ENCODE results near the gene TTF2. TPM values are rescaled to one million over a fixed set of nuclear protein-coding genes. Genes with fewer than 3 reads are reported as not detected.
A peak's percentile ranks its signal among the peaks of the same experiment; 100 is the strongest.

Gene TTF2
- total and polyA plus RNA-seq, 7 donors: 3.6 to 19.3 (median 8.6) TPM

GRCh38 chr1:117087686-117088085, 27.6 kb downstream of the TTF2 start:
- DNase-seq: no peak
- no peaks in the 10 kb centered on the region for H3K27me3 ChIP-seq
- H3K9me3 ChIP-seq: no peaks in the 10 kb centered on the region
- H3K36me3 ChIP-seq: peaks cover 0 to 16% (median under 1%) of the 10 kb centered on the region in 4 donors
- WGBS, 2 donors: 97% methylated on average over 6 of the region's 6 CpGs
- no peak overlapping the region for H3K4me3 ChIP-seq
- no peak overlapping the region for H3K27ac ChIP-seq
- TF ChIP-seq POLR2AphosphoS5 (IDR thresholded peaks at IDR 0.05): no peak
- no peak for TF ChIP-seq EP300 (IDR thresholded peaks at IDR 0.05)
- TF ChIP-seq POLR2A (IDR thresholded peaks at IDR 0.05): no peak
- no peak for TF ChIP-seq CTCF (IDR thresholded peaks at IDR 0.05)
- intact Hi-C loops (cut with DNase I): no loop called here
- peaks cover 0 to 3% (median 2%) of the 10 kb centered on the region in 4 donors for H3K4me1 ChIP-seq

- Histone ChIP-seq H3K27ac (no peak overlapping the region), H3K27me3 (no peaks in the 10 kb centered on the region), H3K4me3 (no peak overlapping the region), H3K36me3 (no peaks in the 10 kb centered on the region), H3K4me1 (peaks cover 0 to 15% (median 12%) of the 10 kb centered on the region in 4 donors), H3K9me3 (no peaks in the 10 kb centered on the region)
- WGBS, 2 donors: 93 to 98% methylated on average over 2 of the region's 2 CpGs
- intact Hi-C loops (cut with DNase I): no loop called here
- no peak for DNase-seq
- TF ChIP-seq CTCF (IDR thresholded peaks at IDR 0.05) (no peak), EP300 (IDR thresholded peaks at IDR 0.05) (no peak), POLR2AphosphoS5 (IDR thresholded peaks at IDR 0.05) (no peak), POLR2A (IDR thresholded peaks at IDR 0.05) (no peak)
Measured at GRCh38 chr1:117089996-117090395, 29.9 kb downstream of the TTF2 start.

GRCh38 chr1:117092594-117092993, 32.5 kb downstream of the TTF2 start:
- H3K4me3 ChIP-seq: no peak overlapping the region
- intact Hi-C loops (cut with DNase I): no loop called here
- peak overlapping the region; percentile 54 to 74 (median 66) for H3K27ac ChIP-seq
- TF ChIP-seq CTCF (IDR thresholded peaks at IDR 0.05) (no peak), EP300 (IDR thresholded peaks at IDR 0.05) (no peak), POLR2A (IDR thresholded peaks at IDR 0.05) (no peak), POLR2AphosphoS5 (IDR thresholded peaks at IDR 0.05) (no peak)
- peaks cover 0 to 15% (median 14%) of the 10 kb centered on the region in 4 donors for H3K4me1 ChIP-seq
- WGBS, 2 donors: 94% methylated on average over 5 of the region's 5 CpGs
- H3K36me3 ChIP-seq: peaks cover 0 to 3% (median 0%) of the 10 kb centered on the region in 4 donors
- no peak for DNase-seq
- H3K9me3 ChIP-seq: no peaks in the 10 kb centered on the region
- no peaks in the 10 kb centered on the region for H3K27me3 ChIP-seq

GRCh38 chr1:117093091-117093534, 33.0 kb downstream of the TTF2 start:
- Histone ChIP-seq H3K27me3 (no peaks in the 10 kb centered on the region), H3K9me3 (no peaks in the 10 kb centered on the region), H3K4me3 (no peak overlapping the region), H3K27ac (peak overlapping the region; percentile 54 to 74 (median 66)), H3K4me1 (peaks cover 0 to 15% (median 14%) of the 10 kb centered on the region in 4 donors), H3K36me3 (peaks cover 0 to 7% (median 0%) of the 10 kb centered on the region in 4 donors)
- WGBS, 2 donors: 78 to 87% methylated on average over 7 of the region's 7 CpGs
- peak; percentile 83 for DNase-seq
- TF ChIP-seq POLR2AphosphoS5 (IDR thresholded peaks at IDR 0.05): peak; percentile 25 to 55 (median 36)
- no peak for TF ChIP-seq EP300 (IDR thresholded peaks at IDR 0.05)
- intact Hi-C loops (cut with DNase I): no loop called here

- H3K27me3 ChIP-seq: no peaks in the 10 kb centered on the region
- no peak overlapping the region for H3K4me3 ChIP-seq
- peaks cover 0 to 15% (median 14%) of the 10 kb centered on the region in 4 donors for H3K4me1 ChIP-seq
- no peaks in the 10 kb centered on the region for H3K9me3 ChIP-seq
- DNase-seq: no peak
- intact Hi-C loops (cut with DNase I): no loop called here
- peak overlapping the region; percentile 54 to 74 (median 66) for H3K27ac ChIP-seq
- peaks cover 0 to 15% (median 4%) of the 10 kb centered on the region in 4 donors for H3K36me3 ChIP-seq
- WGBS, 2 donors: 64 to 86% methylated on average over 6 of the region's 6 CpGs
- TF ChIP-seq EP300 (IDR thresholded peaks at IDR 0.05) (no peak), POLR2A (IDR thresholded peaks at IDR 0.05) (no peak), CTCF (IDR thresholded peaks at IDR 0.05) (no peak), POLR2AphosphoS5 (IDR thresholded peaks at IDR 0.05) (no peak)
Measured at GRCh38 chr1:117093870-117094621, 33.9 kb downstream of the TTF2 start.

All from sigmoid colon (tissue), 7 donors.